Panc1 (cell line): Measurements from ENCODE around the gene GPLD1.

Experiments used
- POLR2AphosphoS5 ChIP-seq: IDR thresholded peaks from 2 replicates; pipeline ENCODE4 v1.6.1; 2012; ENCODE audit warnings: mild to moderate bottlenecking, low read depth, low read length, moderate library complexity
- SIN3A ChIP-seq: IDR thresholded peaks from 2 replicates; pipeline ENCODE4 v1.6.1; 2012; ENCODE audit warnings: low read depth, mild to moderate bottlenecking, low read length, moderate library complexity, borderline replicate concordance; ENCODE audit not compliant: insufficient read depth
- TF ChIP-seq, protein P1 (sequence below): fragments of 450-650 bp; IDR thresholded peaks from 2 replicates; pipeline ENCODE4 v1.5.1; 2017; ENCODE audit warnings: mild to moderate bottlenecking
- TF ChIP-seq, protein P2 (sequence below), 2 experiments: IDR thresholded peaks; 2 replicates each; pipeline ENCODE4 v1.6.1; 2011 to 2012; ENCODE audit warnings: low read depth in 2 of 2, control low read depth in 1 of 2, low read length in 1 of 2, mild to moderate bottlenecking in 1 of 2, moderate library complexity in 1 of 2; ENCODE audit not compliant: insufficient read depth in 1 of 2

DNA sequence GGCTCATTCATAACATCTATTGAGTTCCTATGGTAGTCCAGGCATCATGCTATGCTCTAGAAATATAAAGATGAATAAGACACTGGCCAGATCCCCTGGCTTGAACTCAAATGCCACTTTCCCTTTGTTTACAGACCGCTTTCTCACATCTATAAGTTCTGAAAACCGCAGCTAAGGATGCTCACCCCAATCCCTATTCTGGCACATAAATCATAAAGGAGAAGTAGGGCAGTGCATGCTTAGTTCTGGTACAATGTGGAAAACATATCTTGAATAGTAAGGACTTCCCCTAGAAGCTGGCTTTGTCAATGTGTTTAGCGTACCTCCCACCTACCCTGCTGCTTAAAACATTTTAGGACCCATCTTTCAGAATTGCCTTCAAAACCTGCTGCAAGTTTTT is 60.2 kb downstream of the GPLD1 start:
- TF ChIP-seq, protein P1, sequence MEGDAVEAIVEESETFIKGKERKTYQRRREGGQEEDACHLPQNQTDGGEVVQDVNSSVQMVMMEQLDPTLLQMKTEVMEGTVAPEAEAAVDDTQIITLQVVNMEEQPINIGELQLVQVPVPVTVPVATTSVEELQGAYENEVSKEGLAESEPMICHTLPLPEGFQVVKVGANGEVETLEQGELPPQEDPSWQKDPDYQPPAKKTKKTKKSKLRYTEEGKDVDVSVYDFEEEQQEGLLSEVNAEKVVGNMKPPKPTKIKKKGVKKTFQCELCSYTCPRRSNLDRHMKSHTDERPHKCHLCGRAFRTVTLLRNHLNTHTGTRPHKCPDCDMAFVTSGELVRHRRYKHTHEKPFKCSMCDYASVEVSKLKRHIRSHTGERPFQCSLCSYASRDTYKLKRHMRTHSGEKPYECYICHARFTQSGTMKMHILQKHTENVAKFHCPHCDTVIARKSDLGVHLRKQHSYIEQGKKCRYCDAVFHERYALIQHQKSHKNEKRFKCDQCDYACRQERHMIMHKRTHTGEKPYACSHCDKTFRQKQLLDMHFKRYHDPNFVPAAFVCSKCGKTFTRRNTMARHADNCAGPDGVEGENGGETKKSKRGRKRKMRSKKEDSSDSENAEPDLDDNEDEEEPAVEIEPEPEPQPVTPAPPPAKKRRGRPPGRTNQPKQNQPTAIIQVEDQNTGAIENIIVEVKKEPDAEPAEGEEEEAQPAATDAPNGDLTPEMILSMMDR = no peak
- no peak for TF ChIP-seq POLR2AphosphoS5
- TF ChIP-seq SIN3A = no peak
- TF ChIP-seq, protein P2, sequence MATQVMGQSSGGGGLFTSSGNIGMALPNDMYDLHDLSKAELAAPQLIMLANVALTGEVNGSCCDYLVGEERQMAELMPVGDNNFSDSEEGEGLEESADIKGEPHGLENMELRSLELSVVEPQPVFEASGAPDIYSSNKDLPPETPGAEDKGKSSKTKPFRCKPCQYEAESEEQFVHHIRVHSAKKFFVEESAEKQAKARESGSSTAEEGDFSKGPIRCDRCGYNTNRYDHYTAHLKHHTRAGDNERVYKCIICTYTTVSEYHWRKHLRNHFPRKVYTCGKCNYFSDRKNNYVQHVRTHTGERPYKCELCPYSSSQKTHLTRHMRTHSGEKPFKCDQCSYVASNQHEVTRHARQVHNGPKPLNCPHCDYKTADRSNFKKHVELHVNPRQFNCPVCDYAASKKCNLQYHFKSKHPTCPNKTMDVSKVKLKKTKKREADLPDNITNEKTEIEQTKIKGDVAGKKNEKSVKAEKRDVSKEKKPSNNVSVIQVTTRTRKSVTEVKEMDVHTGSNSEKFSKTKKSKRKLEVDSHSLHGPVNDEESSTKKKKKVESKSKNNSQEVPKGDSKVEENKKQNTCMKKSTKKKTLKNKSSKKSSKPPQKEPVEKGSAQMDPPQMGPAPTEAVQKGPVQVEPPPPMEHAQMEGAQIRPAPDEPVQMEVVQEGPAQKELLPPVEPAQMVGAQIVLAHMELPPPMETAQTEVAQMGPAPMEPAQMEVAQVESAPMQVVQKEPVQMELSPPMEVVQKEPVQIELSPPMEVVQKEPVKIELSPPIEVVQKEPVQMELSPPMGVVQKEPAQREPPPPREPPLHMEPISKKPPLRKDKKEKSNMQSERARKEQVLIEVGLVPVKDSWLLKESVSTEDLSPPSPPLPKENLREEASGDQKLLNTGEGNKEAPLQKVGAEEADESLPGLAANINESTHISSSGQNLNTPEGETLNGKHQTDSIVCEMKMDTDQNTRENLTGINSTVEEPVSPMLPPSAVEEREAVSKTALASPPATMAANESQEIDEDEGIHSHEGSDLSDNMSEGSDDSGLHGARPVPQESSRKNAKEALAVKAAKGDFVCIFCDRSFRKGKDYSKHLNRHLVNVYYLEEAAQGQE (IDR thresholded peaks at IDR 0.05; ENCODE audit: insufficient read depth in 1 of 2, low read depth in 2 of 2, low read length in 1 of 2) = no peak
